Inferior parietal cortex (tissue), 1 donor: ENCODE measurements around the gene EYA2.

Source experiments
- DNase-seq: peaks from one replicate; pipeline ENCODE4 v3.0.0-alpha.2; 2016; ENCODE audit errors: extremely low spot score

The EYA2 gene

DNA sequence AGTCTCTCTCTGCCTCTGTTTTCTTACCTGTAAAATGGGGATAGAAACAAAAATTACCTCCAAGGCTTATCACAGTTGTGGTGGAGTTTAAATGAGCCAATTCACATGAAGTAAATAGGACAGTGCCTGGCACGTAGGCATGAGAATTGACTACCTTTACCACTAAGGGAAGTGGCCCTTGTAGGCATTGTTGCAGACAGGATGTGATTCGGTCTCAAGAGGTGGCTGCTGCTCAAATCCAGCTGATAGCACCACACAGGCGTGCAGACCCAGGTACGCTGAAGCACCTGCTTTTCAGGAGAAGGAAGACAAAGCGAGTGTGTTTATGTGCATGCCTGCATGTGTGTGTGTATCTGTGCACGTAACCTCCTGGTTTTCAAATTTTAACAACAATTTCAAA lies 108.6 kb downstream of the EYA2 start:
- DNase-seq = no peak

DNA sequence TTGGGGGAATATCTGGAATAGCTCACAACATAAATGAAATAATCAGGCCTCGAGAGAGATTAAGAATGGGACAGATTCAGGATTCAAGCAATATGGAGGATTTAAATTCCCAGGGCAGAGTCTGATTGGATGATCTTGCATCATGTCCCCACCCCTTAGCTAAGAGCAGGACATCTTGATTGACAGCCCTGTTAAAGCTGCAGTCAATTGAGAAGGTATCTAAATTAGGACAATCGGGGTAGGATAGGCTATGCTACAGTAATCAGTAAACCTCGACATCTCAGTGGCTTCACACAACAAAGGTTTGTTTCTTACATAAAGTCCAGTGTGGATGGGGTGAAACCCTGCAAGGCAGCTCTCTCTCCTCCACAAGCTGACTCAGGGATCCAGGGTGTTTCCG lies 109.5 kb downstream of the EYA2 start:
- no peak for DNase-seq

DNA sequence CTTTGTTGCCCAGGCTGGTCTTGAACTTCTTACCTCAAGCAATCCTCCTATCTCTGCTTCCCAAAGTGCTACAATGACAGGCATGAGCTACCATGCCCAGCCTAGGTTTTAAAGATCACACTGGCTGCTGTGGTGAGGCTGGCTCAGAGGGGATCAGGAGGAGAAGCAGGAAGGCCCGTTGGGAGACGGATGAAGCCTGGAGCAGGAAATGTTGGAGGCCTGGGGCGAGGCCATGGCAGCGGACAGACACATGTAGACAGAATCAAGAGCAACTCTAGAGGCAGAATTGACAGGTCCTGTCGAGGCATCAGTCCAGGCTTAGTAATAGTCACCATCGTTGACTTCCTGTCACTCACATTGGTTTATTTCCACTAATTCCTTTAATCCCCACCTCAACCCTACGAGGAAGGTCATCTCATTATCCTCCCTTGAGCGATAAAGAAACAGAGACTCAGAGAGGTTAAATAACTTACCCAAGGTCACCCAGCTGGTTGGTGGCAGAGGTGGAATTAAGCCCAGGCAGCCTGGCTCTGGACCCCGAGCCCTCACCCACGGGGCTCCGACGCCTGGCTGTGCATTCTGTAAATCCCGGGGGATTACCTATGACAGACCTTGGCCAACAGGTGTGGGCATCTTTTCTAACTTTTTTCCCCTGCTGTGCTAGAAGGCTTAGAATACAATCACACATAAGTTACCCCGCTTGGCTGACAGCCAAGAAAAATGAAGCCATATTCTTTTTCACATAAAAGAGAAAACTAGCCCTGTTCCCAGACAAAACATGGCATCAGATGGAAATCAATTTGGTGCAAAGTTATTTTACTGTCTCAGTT lies 113.4 kb downstream of the EYA2 start:
- DNase-seq = no peak

DNA sequence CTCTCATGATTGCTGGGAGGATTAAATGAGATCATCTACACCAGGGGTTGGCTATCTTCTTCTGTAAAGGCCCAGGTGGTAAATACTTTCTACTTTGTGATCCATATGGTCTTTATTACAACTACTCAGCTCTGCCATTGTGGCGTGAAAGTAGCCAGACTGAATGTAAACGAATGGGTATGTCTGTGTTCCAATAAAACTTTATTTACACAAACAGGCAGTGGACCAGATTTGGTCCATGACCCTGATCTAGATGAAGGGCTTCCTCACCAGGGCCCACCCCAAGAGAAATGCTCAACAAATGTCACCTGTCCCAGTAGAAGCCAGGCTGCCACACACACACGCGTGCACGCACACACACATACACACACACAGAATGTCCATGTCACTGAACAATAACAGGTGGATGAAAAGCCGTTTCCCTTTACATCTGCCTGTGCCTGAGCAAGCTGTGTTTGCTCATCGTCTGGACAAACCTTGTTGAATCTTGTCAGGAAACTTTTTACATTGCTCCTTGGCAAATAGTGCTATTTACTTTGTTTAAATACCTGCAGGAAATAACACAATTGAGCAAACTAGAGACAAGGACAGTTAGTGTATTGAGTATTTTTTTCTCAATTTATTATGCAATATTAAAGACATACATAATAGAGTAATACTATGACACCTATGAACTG lies 114.3 kb downstream of the EYA2 start:
- DNase-seq = no peak

DNA sequence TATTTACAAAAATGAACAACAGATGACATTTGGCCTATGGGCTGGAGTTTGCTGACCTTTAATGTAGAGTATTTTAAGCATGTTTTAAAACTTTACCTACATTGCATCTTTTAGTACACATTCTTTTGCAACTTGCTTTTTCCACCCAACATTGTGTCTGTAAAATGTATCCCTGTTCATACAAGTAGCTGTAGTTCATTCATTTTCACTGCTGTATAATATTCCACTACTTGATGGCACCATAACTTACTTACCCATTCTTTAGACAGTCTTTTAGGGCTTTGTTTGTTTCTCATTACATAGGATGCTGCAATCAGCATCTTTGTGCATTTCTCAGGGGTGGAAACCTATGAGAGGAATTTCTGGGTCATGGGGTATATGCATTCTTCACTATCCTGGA lies 115.1 kb downstream of the EYA2 start:
- no peak for DNase-seq

DNA sequence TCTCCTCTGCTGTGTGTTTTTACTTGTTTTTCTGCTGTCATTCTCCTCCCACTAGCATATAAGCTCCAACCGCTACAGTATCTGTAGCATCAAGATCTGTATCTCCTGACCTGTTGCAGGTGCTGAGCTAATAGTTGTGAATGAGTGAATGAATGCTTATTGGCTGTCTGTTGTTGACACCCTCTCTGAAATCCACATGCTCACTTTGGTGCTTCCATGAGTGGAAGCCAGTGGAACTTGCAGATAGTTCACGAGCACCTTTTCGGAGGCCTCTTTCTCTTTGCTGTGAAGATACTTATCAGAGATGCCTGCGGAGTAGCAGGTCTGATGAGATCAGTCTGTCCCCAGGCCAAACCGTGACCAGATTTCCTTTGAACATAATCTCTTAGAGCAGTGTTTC lies 117.3 kb downstream of the EYA2 start:
- DNase-seq = no peak

DNA sequence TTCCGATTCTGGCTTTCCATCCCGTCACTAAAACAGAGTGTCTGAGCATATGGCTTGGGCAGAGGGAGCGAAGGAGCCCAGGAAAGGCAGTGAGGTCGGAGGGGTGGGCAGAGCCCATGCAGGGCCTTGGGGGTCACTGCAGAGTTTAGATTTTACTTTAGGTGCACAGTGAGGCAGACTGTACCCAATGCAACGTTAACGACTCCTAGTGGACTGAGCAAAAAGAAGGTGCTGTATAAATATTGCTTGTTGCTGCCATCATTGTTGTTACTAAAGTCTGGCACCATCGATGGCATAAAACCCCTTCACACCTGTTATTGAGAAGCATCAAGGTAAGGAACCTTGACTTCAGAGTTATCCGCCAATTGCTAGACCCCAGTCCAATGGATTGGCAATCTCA lies 119.0 kb downstream of the EYA2 start:
- no peak for DNase-seq

DNA sequence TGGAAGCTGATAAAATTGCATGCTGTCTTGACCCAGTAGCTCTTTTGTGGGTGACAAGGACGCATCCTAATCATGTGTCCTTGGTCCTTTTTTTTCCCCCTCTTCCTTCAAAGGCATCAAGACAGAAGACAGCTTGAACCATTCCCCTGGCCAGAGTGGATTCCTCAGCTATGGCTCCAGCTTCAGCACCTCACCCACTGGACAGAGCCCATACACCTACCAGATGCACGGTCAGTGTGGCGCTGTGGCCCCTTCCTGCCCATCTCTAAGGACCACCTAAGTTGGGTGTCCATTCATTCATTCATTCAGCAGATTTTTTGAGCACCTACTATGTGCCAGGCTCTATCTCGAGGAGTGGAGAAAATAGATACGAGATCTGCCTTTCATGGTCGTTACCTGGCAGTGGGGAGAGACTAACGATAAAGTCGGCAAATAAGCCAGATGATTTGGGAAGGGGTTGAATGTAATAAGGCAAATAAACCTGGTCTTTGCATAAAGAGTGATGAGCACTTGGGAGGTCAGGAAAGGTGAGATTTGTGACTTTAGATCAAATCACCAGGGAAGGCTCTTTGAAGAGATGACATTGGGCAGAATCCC lies 121.5 kb downstream of the EYA2 start:
- DNase-seq = no peak

DNA sequence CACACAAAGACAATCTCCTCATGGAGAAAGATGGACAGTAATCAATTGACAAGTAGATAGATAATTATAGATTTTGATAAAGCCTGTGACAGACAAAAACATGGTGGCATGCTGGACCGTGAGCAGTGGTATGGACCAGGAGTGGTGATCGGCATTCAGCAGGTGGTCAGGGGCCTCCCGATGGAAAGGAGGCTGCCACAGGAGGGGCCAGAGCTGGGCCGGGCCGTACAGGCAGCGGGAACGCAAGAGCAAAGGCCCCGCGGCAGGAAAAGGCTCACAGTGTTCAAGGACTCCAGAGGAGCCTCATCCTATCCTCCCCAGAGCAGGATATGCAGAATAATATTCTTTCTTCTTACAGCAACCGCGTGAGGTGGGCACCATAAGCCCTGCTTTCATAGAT lies 123.7 kb downstream of the EYA2 start:
- DNase-seq = no peak

DNA sequence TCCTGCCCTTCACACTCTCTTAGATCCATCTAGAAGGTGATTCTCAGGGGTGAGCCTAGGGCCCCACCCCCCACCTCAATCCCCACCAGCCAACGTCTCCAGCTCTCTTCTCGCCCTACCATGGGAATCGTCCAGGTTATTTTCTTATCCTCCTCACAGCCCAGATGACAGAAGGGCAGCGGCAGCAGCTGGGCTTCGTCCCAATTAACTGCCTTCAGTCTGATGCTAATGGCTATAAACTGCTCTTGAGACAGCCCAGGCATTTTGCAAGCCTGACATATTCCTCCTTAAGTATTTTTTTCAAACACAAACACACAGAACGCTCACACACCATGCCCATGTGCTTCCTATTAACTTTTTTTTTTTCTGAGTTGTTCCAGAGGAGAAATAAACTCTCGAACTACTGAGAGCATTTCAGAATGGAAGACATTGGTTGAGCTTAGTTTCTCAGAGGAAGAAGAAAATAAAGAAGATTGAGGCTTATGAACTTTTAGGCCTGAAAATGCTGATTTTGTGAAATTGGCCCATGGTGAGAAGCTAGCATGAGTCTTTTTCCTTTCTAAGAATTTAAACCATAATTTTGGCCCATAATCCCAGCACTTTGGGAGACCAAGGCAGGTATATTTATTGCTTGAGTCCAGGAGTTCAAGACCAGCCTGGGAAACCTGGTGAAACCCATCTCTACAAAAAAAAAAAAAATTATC lies 124.6 kb downstream of the EYA2 start:
- no peak for DNase-seq

DNA sequence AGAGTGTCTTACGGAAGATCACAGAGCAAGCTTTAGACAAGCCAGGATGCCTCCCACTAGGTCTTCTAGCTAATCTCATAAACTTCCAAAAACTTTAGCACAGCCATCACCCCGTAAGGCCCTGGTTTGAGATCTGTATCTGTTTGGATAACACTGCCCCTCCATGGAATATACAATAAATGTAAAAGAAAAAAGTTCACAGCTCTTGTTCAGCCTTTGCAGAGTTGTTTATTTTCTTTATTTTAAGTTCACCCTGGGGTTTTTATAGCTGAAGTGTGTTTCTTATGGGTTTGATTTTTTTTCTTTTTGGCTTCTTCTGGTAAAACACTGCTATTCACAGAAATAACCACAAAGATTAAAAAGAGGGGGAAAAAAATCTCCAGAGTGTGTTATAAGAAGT lies 125.6 kb downstream of the EYA2 start:
- DNase-seq = no peak

DNA sequence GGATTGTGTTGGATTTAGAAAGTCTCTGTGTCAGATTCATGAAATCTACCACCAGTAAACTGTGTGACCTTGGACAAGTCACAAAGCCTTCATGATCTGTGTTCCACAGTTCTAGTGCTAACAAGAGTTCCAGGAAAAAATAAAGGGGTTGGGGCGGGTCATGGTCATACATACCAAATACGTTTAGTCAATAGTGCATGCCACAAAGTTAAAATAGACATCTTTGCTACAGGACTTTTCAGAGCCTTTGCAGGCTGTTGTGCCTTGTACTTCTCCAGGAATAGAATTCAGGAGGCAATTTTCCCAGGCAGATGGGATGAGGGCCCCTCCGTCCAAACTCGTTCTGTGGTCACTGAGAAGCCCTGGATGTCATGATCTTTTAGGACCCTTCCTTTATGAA lies 127.2 kb downstream of the EYA2 start:
- no peak for DNase-seq

DNA sequence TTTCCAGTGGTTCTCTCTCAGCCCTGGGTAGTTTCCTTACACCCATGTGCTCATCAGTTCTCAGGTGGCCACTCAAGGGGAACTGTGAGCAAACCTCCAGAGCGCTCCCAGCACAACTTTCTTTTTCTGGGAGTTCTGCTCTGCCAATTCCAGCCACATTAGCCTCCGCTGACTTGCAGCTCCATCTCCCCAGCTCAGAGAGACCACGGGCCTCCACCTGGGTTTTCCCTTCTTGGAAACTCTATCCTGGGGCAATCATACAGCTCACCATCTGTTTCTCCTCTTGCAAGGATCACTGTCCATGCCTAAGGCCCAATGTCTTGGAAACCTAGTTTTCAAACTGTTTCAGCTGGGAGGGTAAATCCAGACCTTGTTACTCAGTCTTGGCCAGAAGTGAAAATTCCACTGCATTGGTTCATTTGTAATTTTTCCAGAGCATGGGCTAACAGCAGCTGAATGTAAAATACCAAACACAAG lies 129.9 kb downstream of the EYA2 start:
- DNase-seq = no peak

DNA sequence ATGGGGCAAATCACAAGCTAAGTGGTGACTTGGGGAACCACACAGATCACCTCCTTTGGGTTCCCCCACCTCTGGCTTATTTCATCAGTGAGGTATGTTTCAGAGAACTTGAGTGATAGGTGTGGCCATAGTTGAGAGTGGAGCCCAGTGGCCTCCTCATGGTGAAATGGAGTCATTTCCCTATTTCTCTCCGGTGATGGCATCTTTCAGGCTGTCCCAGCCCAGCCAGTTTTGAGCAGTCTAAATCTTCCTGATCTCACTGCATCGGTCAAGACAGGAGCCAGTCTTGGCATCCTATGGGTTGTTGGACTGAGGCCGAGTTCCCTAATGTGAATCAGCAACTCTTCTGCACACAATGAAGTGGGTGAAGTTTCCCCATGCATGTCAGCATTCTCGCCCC lies 132.4 kb downstream of the EYA2 start:
- DNase-seq = no peak

DNA sequence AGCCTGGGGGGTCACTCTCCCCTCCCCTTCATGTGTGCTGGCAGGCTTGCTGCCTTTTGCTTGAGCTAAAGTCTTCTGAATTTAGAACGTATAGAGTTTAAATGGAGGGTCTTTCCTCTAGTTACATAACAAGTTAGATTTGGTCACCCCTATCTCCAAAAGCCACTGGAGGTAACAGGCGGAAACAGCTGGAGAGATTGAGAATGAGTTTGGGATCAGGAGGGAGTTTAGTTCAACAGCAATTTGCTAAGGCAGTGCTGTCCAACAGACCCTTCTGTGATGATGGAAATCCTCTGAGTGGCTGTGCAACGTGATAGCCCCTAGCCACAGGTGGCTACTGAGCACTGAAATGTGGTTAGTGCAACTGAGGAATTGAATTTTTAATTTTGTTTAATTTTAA lies 132.8 kb downstream of the EYA2 start:
- DNase-seq = no peak

DNA sequence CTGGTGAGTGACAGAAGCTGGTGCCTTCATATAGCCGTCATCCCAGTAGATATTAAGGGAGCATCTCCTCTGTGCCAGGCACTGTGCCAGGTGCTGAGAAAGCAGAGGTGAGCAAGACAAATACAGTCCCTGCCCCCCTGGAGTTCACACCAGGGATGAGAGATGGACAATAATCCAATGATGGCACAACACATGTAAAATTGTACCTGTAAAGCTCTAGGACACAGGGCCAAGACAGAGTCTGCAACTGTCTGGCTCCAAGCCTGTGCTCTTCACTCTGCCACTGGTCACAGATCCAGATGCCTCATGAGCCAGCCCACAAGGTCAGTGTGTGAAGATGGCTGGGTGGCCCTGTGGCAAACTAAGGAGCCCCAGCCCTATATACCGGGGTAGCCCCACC lies 133.8 kb downstream of the EYA2 start:
- no peak for DNase-seq

DNA sequence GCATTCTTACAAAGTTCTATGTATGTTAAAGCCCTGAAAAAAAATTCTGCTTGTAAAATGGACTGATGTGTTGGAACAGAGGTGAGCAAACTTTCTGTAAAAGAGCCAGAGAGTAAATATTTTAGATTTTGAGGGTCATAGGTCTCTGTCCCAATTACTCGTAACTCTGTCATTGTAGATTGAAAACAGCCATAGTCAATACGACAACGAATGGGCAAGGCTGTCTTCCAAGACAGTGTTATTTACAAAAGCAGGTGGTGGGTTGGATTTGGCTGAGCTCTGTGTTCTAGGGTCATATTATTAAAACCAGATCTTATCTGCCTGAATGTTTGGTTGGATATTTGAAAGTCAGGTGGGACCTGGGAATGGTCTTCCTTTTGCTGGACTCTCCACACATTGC lies 135.2 kb downstream of the EYA2 start:
- no peak for DNase-seq

DNA sequence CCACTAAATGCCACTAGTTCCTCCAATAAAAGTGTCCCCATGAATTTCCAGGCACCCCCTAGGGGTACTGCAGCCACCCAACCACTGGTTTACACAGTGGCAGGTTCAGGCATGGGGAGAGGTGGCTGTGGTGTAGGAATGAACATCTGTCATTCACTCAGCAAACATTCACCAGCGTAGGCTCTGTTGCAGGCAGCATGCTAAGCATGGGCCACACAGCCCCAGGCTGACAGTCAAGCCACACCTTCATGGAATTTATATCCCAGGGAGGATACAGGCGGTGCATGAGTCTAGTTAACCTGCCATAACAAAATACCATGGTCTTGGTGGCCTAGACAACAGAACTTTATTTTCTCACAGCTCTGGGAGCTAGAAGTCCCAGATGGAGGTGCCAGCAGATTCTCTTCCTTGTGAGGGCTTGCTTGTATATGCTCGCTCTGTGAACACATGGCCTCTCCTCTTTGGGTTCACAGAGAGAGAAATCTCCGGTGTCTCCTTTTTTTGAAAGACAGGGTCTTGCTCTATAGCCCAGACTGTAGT lies 135.7 kb downstream of the EYA2 start:
- DNase-seq = no peak

DNA sequence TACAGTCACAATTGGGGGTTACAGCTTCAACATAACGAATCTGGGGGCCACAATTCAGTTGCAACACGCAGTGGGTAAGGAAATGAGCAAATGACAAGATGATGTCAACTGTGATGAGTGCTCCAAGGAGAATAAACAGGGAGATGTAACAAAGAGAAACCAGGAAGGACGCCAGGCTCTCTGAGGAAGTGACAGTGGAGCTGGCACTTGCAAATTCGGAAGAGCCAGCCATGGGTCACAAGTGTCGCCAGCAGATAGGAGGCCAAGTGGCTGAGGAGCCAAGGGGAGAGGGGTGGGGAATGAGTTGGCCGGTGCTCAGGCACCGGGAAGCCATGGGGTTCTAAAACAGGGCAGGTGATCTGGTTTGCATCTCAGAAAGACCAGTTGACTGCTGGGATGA lies 136.4 kb downstream of the EYA2 start:
- no peak for DNase-seq

DNA sequence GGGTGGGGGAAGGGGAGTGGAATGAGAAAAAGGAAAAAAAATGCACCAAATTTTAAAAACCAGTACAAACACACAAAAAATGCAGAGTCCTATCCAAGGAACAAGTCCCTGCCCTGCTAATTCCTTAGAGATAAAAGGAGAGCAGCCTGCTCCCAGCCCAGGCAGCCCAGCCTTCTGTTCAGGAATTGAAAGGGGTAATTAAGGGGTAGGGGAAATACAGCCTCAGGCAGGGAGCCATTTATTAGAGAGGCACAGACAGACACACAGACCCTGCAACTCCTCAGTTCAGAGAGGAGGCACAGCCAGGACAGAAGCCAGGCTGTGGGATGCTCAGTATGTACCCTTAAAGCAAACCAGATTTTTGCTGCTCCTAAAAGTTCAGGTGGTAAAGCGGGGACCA lies 137.2 kb downstream of the EYA2 start:
- DNase-seq = no peak

DNA sequence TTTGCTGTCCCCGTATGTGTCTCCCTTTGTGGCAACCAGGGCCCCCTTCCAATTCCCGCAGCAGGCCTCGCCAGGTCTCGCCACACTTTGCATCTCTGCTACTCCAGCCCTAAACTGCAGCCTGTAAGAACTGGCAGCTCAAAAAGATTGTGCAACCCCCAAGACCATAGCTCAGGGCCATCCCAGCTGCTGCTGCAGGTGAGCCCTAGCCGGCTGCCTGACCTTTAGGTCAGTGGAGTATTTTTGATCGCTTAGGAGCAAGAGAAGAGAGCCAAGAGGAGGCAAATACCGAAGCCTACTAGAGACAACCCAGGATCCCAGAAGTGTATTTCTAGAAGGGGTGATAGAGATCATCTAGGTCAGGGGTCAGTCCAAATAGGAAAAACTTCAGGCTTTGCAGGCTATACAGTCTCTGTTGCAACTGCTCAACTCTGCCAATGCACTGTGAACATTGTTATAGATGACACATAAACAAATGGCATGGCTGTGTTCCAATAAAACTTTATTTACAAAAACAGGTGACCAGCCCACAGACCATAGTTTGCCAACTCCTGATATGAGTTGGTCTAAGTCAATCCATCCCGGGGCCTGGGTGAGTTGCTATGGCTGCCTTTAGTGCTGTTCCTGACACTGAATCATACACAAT lies 138.4 kb downstream of the EYA2 start:
- DNase-seq = no peak

DNA sequence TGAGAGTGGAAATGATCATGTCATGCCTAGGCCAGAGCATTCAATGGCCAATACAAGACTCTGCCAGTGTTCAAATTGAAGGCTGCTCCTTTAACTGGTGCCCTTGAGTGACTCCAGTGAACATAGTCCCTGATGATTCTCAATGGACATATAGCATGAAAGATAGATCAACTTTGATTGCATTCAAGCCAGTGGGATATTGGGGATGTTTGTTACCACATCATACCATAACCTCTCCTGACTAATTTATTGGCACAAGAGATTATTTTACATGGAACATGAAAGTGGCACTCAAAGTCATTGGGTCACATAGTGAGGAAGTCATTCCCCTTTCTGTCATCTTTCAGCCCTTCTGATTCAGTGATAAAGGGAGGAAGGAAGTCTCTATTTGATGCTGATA lies 139.0 kb downstream of the EYA2 start:
- DNase-seq = no peak
